Measurements from ENCODE around the gene ACTL10. TPM values are rescaled to one million over a fixed set of nuclear protein-coding genes. Genes with fewer than 3 reads are reported as not detected.

Gene ACTL10
- total and polyA plus RNA-seq, 2 of the 13 experiments (the other 11 are each of a cell fraction or from before 2014, with no cell fraction given) = not detected

DNA sequence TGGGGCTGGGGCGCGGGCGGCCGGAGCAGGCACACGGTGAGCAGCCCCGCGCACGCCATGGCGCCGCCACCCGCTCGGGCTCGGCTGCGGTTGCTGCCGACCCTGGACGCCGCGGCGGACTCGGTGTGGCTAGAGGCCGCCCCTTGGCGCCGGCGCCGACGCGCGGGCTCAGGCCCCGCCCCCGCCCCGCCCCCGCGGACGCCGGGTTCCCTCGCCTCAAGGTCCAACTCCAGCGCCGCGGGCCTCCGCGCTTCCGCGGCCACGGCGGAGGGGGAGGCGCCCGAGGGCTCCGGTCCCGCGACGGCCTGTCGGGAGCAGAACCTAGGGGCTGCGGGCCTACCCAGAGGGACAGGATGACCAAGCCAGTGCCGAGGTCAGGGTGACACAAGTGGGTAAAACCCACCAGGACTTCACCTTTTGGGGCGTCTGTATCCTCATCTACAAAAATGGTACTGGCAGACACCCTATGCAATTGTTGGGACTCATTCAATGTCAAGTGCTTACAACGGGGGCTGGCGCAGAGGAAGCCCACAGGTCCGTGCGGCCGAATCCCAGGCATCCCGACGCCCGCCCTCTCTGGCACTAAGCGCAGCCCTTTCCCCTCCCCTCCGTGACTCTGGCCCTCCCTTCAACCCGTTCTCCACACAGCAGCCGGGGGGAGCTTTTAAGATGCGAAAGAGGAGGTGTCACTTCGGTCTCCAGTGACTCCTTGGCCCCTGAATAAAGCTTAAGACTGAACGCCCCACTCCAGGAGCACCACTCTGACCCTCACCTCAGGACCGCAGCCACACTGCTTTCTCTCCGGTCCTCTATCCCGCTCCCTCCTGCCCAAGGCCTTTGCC lies 7.8 kb downstream of the ACTL10 start, which contains the start of gene NECAB3 (continued):
- TF ChIP-seq, protein P1, sequence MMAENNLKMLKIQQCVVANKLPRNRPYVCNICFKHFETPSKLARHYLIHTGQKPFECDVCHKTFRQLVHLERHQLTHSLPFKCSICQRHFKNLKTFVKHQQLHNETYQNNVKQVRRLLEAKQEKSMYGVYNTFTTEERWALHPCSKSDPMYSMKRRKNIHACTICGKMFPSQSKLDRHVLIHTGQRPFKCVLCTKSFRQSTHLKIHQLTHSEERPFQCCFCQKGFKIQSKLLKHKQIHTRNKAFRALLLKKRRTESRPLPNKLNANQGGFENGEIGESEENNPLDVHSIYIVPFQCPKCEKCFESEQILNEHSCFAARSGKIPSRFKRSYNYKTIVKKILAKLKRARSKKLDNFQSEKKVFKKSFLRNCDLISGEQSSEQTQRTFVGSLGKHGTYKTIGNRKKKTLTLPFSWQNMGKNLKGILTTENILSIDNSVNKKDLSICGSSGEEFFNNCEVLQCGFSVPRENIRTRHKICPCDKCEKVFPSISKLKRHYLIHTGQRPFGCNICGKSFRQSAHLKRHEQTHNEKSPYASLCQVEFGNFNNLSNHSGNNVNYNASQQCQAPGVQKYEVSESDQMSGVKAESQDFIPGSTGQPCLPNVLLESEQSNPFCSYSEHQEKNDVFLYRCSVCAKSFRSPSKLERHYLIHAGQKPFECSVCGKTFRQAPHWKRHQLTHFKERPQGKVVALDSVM (CRISPR knock-in tag; IDR thresholded peaks at IDR 0.05) = peak; percentile 82
- peak; percentile 81 for TF ChIP-seq MYC (CRISPR knock-in tag; IDR thresholded peaks at IDR 0.05; ENCODE audit: borderline replicate concordance)
- TF ChIP-seq, protein P2, sequence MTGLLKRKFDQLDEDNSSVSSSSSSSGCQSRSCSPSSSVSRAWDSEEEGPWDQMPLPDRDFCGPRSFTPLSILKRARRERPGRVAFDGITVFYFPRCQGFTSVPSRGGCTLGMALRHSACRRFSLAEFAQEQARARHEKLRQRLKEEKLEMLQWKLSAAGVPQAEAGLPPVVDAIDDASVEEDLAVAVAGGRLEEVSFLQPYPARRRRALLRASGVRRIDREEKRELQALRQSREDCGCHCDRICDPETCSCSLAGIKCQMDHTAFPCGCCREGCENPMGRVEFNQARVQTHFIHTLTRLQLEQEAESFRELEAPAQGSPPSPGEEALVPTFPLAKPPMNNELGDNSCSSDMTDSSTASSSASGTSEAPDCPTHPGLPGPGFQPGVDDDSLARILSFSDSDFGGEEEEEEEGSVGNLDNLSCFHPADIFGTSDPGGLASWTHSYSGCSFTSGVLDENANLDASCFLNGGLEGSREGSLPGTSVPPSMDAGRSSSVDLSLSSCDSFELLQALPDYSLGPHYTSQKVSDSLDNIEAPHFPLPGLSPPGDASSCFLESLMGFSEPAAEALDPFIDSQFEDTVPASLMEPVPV (CRISPR knock-in tag; IDR thresholded peaks at IDR 0.05) = peak; percentile 73
- TF ChIP-seq, protein P3, sequence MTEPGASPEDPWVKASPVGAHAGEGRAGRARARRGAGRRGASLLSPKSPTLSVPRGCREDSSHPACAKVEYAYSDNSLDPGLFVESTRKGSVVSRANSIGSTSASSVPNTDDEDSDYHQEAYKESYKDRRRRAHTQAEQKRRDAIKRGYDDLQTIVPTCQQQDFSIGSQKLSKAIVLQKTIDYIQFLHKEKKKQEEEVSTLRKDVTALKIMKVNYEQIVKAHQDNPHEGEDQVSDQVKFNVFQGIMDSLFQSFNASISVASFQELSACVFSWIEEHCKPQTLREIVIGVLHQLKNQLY (CRISPR knock-in tag; IDR thresholded peaks at IDR 0.05) = no peak
- peak; percentile 71 for TF ChIP-seq TAF1 (CRISPR knock-in tag; IDR thresholded peaks at IDR 0.05)
- TF ChIP-seq, protein P4, sequence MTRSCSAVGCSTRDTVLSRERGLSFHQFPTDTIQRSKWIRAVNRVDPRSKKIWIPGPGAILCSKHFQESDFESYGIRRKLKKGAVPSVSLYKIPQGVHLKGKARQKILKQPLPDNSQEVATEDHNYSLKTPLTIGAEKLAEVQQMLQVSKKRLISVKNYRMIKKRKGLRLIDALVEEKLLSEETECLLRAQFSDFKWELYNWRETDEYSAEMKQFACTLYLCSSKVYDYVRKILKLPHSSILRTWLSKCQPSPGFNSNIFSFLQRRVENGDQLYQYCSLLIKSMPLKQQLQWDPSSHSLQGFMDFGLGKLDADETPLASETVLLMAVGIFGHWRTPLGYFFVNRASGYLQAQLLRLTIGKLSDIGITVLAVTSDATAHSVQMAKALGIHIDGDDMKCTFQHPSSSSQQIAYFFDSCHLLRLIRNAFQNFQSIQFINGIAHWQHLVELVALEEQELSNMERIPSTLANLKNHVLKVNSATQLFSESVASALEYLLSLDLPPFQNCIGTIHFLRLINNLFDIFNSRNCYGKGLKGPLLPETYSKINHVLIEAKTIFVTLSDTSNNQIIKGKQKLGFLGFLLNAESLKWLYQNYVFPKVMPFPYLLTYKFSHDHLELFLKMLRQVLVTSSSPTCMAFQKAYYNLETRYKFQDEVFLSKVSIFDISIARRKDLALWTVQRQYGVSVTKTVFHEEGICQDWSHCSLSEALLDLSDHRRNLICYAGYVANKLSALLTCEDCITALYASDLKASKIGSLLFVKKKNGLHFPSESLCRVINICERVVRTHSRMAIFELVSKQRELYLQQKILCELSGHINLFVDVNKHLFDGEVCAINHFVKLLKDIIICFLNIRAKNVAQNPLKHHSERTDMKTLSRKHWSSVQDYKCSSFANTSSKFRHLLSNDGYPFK (CRISPR knock-in tag; IDR thresholded peaks at IDR 0.05; ENCODE audit: borderline replicate concordance) = peak; percentile 61; the same call in 1 of the 2 replicates
- TF ChIP-seq GLI4 (CRISPR knock-in tag; IDR thresholded peaks at IDR 0.05; ENCODE audit: borderline replicate concordance) = peak; percentile 62
- TF ChIP-seq FOXK2 (IDR thresholded peaks at IDR 0.05) = no peak
- peak; percentile 24; the same call in 1 of the 2 replicates for TF ChIP-seq FOXA3 (CRISPR knock-in tag; IDR thresholded peaks at IDR 0.05)
- TF ChIP-seq ZNF274 (CRISPR knock-in tag; IDR thresholded peaks at IDR 0.05) = peak; percentile 78
- TF ChIP-seq, protein P5, sequence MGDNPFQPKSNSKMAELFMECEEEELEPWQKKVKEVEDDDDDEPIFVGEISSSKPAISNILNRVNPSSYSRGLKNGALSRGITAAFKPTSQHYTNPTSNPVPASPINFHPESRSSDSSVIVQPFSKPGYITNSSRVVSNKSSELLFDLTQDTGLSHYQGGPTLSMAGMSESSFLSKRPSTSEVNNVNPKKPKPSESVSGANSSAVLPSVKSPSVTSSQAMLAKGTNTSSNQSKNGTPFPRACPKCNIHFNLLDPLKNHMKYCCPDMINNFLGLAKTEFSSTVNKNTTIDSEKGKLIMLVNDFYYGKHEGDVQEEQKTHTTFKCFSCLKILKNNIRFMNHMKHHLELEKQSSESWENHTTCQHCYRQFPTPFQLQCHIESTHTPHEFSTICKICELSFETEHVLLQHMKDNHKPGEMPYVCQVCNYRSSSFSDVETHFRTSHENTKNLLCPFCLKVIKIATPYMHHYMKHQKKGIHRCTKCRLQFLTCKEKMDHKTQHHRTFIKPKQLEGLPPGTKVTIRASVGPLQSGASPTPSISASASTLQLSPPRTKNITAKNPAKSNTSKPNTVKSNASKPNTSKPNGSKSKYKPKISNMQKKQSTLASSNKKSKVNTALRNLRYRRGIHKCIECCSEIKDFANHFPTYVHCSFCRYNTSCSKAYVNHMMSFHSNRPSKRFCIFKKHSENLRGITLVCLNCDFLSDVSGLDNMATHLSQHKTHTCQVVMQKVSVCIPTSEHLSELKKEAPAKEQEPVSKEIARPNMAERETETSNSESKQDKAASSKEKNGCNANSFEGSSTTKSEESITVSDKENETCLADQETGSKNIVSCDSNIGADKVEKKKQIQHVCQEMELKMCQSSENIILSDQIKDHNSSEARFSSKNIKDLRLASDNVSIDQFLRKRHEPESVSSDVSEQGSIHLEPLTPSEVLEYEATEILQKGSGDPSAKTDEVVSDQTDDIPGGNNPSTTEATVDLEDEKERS (CRISPR knock-in tag; IDR thresholded peaks at IDR 0.05) = peak; percentile 27; the same call in 1 of the 2 replicates
- peak; percentile 48; the same call in 1 of the 2 replicates for TF ChIP-seq ZNF12 (CRISPR knock-in tag; IDR thresholded peaks at IDR 0.05)
- TF ChIP-seq ZSCAN22 (CRISPR knock-in tag; IDR thresholded peaks at IDR 0.05) = no peak
- TF ChIP-seq, protein P6, sequence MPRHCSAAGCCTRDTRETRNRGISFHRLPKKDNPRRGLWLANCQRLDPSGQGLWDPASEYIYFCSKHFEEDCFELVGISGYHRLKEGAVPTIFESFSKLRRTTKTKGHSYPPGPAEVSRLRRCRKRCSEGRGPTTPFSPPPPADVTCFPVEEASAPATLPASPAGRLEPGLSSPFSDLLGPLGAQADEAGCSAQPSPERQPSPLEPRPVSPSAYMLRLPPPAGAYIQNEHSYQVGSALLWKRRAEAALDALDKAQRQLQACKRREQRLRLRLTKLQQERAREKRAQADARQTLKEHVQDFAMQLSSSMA (CRISPR knock-in tag; IDR thresholded peaks at IDR 0.05) = peak; percentile 69; the same call in 1 of the 2 replicates
- TF ChIP-seq, protein P7, sequence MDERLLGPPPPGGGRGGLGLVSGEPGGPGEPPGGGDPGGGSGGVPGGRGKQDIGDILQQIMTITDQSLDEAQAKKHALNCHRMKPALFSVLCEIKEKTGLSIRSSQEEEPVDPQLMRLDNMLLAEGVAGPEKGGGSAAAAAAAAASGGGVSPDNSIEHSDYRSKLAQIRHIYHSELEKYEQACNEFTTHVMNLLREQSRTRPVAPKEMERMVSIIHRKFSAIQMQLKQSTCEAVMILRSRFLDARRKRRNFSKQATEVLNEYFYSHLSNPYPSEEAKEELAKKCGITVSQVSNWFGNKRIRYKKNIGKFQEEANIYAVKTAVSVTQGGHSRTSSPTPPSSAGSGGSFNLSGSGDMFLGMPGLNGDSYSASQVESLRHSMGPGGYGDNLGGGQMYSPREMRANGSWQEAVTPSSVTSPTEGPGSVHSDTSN (CRISPR knock-in tag; IDR thresholded peaks at IDR 0.05) = no peak
- no peak for TF ChIP-seq ATM (IDR thresholded peaks at IDR 0.05; ENCODE audit: borderline replicate concordance)
